Activated T-cell treated with anti-CD3 and anti-CD28 coated beads, Interleukin-2, amount 50 U/mL, for 48 hours (primary cell): Measurements from ENCODE around the gene TNPO2.
"Not testable (repeated sequence)": the region's sequence is repeated elsewhere in the genome, so short reads cannot be mapped to it uniquely, and the experiment has no call there.

Experiments used
- DNase-seq, 2 experiments: peaks; one replicate each; pipeline ENCODE4 v3.0.0-alpha.2; 2020

TNPO2 gene

GRCh38 chr19:12705169-12705568 is 18.6 kb downstream of the TNPO2 start:
- no peak for DNase-seq

- peak; percentile 56 to 59 for DNase-seq
Measured at GRCh38 chr19:12703046-12703445, 20.7 kb downstream of the TNPO2 start.

- DNase-seq = no peak
Measured at GRCh38 chr19:12701596-12702282, 22.0 kb downstream of the TNPO2 start.

- DNase-seq = no peak
Measured at GRCh38 chr19:12698138-12698537, 25.6 kb downstream of the TNPO2 start.

- not testable (repeated sequence) for DNase-seq
Measured at GRCh38 chr19:12697425-12697824, 26.3 kb downstream of the TNPO2 start.

- peak; percentile 98 to 99 for DNase-seq
Measured at GRCh38 chr19:12696366-12697335, 27.1 kb downstream of the TNPO2 start, which contains the start of gene FBXW9. FBXW9 (minus strand) TSS chr19:12696631; CDS start chr19:12696581, 50 bp downstream.

- DNase-seq = peak in 1 of 2 experiments; percentile 44
Measured at GRCh38 chr19:12695997-12696365, 27.8 kb downstream of the TNPO2 start.

GRCh38 chr19:12695514-12695913 is 28.2 kb downstream of the TNPO2 start:
- no peak for DNase-seq

- DNase-seq = no peak
Measured at GRCh38 chr19:12695096-12695495, 28.6 kb downstream of the TNPO2 start.

GRCh38 chr19:12694641-12695040 is 29.1 kb downstream of the TNPO2 start:
- DNase-seq = no peak

GRCh38 chr19:12692960-12693359 is 30.8 kb downstream of the TNPO2 start:
- no peak for DNase-seq

- no peak for DNase-seq
Measured at GRCh38 chr19:12689581-12690216, 34.0 kb downstream of the TNPO2 start.

- DNase-seq = no peak
Measured at GRCh38 chr19:12689012-12689411, 34.7 kb downstream of the TNPO2 start.

GRCh38 chr19:12687496-12688196 is 36.1 kb downstream of the TNPO2 start, which contains the start of gene GNG14:
GNG14 (plus strand) TSS chr19:12687998; CDS start chr19:12688049, 51 bp downstream.
- DNase-seq = no peak

- DNase-seq = no peak
Measured at GRCh38 chr19:12685831-12686230, 37.9 kb downstream of the TNPO2 start.

GRCh38 chr19:12681074-12681987 is 42.4 kb downstream of the TNPO2 start, which contains the start of gene DHPS:
DHPS (minus strand) TSS chr19:12681880; CDS start chr19:12681766, 114 bp downstream.
- peak; percentile 90 to 91 for DNase-seq

GRCh38 chr19:12680034-12680433 is 43.7 kb downstream of the TNPO2 start:
- no peak for DNase-seq

GRCh38 chr19:12678039-12678438 is 45.7 kb downstream of the TNPO2 start:
- not testable (repeated sequence) for DNase-seq

GRCh38 chr19:12676928-12677327 is 46.8 kb downstream of the TNPO2 start:
- DNase-seq = no peak

- peak; percentile 94 to 95 for DNase-seq
Measured at GRCh38 chr19:12676384-12676792, 47.3 kb downstream of the TNPO2 start.

GRCh38 chr19:12675940-12676339 is 47.8 kb downstream of the TNPO2 start:
- DNase-seq = no peak
